Ovary (tissue), 9 donors: Measurements from ENCODE around the gene FBXL7. TPM values are rescaled to one million over a fixed set of nuclear protein-coding genes. Genes with fewer than 3 reads are reported as not detected.

Source experiments
- DNase-seq, 5 donors: peaks; one replicate each; pipeline ENCODE4 v3.0.0-alpha.2; 2019 to 2020
- H3K27ac ChIP-seq, 2 donors: fragments of 200-600 bp; one replicate each; pipeline versions ENCODE4 v1.5.1 to v1.8.0; 2019 to 2022
- H3K27me3 ChIP-seq: fragments of 200-600 bp; one replicate; pipeline ENCODE4 v1.8.0; 2022
- H3K36me3 ChIP-seq: fragments of 200-600 bp; sonication (generic); one replicate; pipeline ENCODE4 v1.5.1; 2019
- H3K4me1 ChIP-seq: one replicate; pipeline ENCODE4 v1.8.1; 2013; ENCODE audit warnings: mild to moderate bottlenecking, moderate library complexity; ENCODE audit not compliant: insufficient read depth
- H3K4me3 ChIP-seq: fragments of 200-600 bp; sonication (generic); one replicate; pipeline ENCODE4 v1.5.1; 2017
- H3K9me3 ChIP-seq, 2 donors: fragments of 200-600 bp in 1 of 2; sonication (generic) in 1 of 2; one replicate each; pipeline versions ENCODE4 v1.5.1 to v1.8.1; 2013 to 2019; ENCODE audit warnings: mild to moderate bottlenecking in 1 of 2, moderate library complexity in 1 of 2
- CTCF ChIP-seq, 3 donors: fragments of 450-650 bp in 2 of 3; fragments of 200-600 bp in 1 of 3; IDR thresholded peaks; one replicate each; pipeline versions ENCODE4 v1.5.1 to v1.8.0; 2016 to 2022; ENCODE audit warnings: antibody characterized with exemption in 3 of 3, mild to moderate bottlenecking in 1 of 3
- EP300 ChIP-seq: sonication (generic); formaldehyde crosslinking; IDR thresholded peaks from one replicate; pipeline ENCODE4 v1.6.1; 2017; ENCODE audit warnings: antibody characterized with exemption
- POLR2A ChIP-seq: fragments of 450-650 bp; IDR thresholded peaks from one replicate; pipeline ENCODE4 v1.6.1; 2017; ENCODE audit warnings: antibody characterized with exemption, mild to moderate bottlenecking, moderate library complexity
- WGBS, 3 donors: extraction: QIAGEN DNeasy Blood & Tissue Kit in 1 of 3; methylation state at CpG; one replicate each; pipeline versions ENCODE4 v1.1.5 to v1.1.7; 2013 to 2017; 5-methylcytosine and 5-hydroxymethylcytosine counted together
- intact Hi-C, 4 donors: fragments of 100-400 bp; cut with DNase I; formaldehyde crosslinking; loops; one replicate each; pipeline versions ENCODE4 v1.11.0 to v1.15.1; 2022 to 2023
- polyA plus RNA-seq, 2 donors: library from polyadenylated mRNA; stranded (reverse); fragments of 200-250 nt in 1 of 2; fragments of 350-450 nt in 1 of 2; fragmentation: Illumina TruSeq in 1 of 2; extraction: RNeasy Lipid Tissue Mini Kit (QIAGEN cat#74804) in 1 of 2; gene quantifications; one replicate each; pipeline ENCODE4 v1.2.3, GENCODE V29; 2013 to 2014
- total RNA-seq, 7 donors: library from RNA; depleted of rRNA in 2 of 7; stranded (reverse); fragments of >200 nt in 2 of 7; fragmentation: NEBNext Ultra II Directional in 3 of 7; extraction: Animal tissue kit (Norgen Biotek cat#: 25700) in 3 of 7; gene quantifications; one replicate each; pipeline versions ENCODE4 v1.1.0 to v1.2.4, GENCODE V29; 2016 to 2023
- donor health status: DM: no; HTN: no; CAD: no; lungs with moderate emphysema.
- donor health status: DM: no; HTN: no; CAD: no.
- donor health status: Bipolar disorder and iron deficiency.
- donor health status: DM: yes; HTN: yes; CAD: no.
- donor health status: DM: no; HTN: no; CAD: no.
- donor health status: DM: yes; HTN: yes; CAD: no.

Gene FBXL7
- total and polyA plus RNA-seq, 9 donors, result 21.1 to 40.9 (median 29.2) TPM

- Histone ChIP-seq H3K9me3 (no peaks in the 10 kb centered on the region), H3K4me3 (no peak overlapping the region), H3K27ac (no peak overlapping the region), H3K4me1 (no peaks in the 10 kb centered on the region), H3K36me3 (no peaks in the 10 kb centered on the region), H3K27me3 (no peaks in the 10 kb centered on the region)
- DNase-seq, result no peak
- WGBS, 3 donors, result 91 to 98% (median 93%) methylated on average over 1 of the region's 1 CpG
- intact Hi-C loops, result no loop called here
- TF ChIP-seq POLR2A, result no peak
- TF ChIP-seq CTCF (IDR thresholded peaks at IDR 0.05), result no peak
- TF ChIP-seq EP300, result no peak
Measured at GRCh38 chr5:15564957-15565356, 65.0 kb downstream of the FBXL7 start.

GRCh38 chr5:15566306-15566705 lies 66.3 kb downstream of the FBXL7 start:
- no peak for TF ChIP-seq CTCF (IDR thresholded peaks at IDR 0.05)
- no peak for TF ChIP-seq EP300
- TF ChIP-seq POLR2A, result no peak
- Histone ChIP-seq H3K4me1 (no peaks in the 10 kb centered on the region), H3K9me3 (no peaks in the 10 kb centered on the region), H3K27me3 (no peaks in the 10 kb centered on the region), H3K36me3 (no peaks in the 10 kb centered on the region), H3K27ac (no peak overlapping the region), H3K4me3 (no peak overlapping the region)
- 86 to 93% (median 92%) methylated on average over 4 of the region's 4 CpGs for WGBS, 3 donors
- no peak for DNase-seq
- intact Hi-C loops, result no loop called here

- Histone ChIP-seq H3K9me3 (no peaks in the 10 kb centered on the region), H3K27ac (no peak overlapping the region), H3K4me1 (no peaks in the 10 kb centered on the region), H3K36me3 (no peaks in the 10 kb centered on the region), H3K4me3 (no peak overlapping the region), H3K27me3 (no peaks in the 10 kb centered on the region)
- TF ChIP-seq CTCF (IDR thresholded peaks at IDR 0.05) (no peak), EP300 (no peak), POLR2A (no peak)
- intact Hi-C loops, result no loop called here
- no peak for DNase-seq
Measured at GRCh38 chr5:15566789-15567188, 66.8 kb downstream of the FBXL7 start.

- intact Hi-C loops, result no loop called here
- Histone ChIP-seq H3K36me3 (no peaks in the 10 kb centered on the region), H3K4me1 (peaks cover 7% of the 10 kb centered on the region), H3K27me3 (no peaks in the 10 kb centered on the region), H3K4me3 (no peak overlapping the region), H3K27ac (no peak overlapping the region), H3K9me3 (no peaks in the 10 kb centered on the region)
- WGBS, 3 donors, result 95 to 97% (median 96%) methylated on average over 5 of the region's 5 CpGs
- DNase-seq, result no peak
- TF ChIP-seq EP300 (no peak), CTCF (IDR thresholded peaks at IDR 0.05) (no peak), POLR2A (no peak)
Measured at GRCh38 chr5:15570491-15570890, 70.5 kb downstream of the FBXL7 start.

GRCh38 chr5:15571081-15571480 lies 71.1 kb downstream of the FBXL7 start:
- Histone ChIP-seq H3K27me3 (no peaks in the 10 kb centered on the region), H3K27ac (no peak overlapping the region), H3K4me3 (no peak overlapping the region), H3K9me3 (no peaks in the 10 kb centered on the region), H3K4me1 (peaks cover 8% of the 10 kb centered on the region), H3K36me3 (no peaks in the 10 kb centered on the region)
- 91 to 96% (median 93%) methylated on average over 1 of the region's 1 CpG for WGBS, 3 donors
- intact Hi-C loops, result no loop called here
- TF ChIP-seq CTCF (IDR thresholded peaks at IDR 0.05) (no peak), POLR2A (no peak), EP300 (no peak)
- no peak for DNase-seq
